A549 (cell line): Measurements from ENCODE around the gene PROX2.

Experiments
- CHD2 ChIP-seq: fragments of 150-350 bp; IDR thresholded peaks from 2 replicates; pipeline ENCODE4 v1.6.1; 2014; ENCODE audit warnings: low read length; ENCODE audit not compliant: partially characterized antibody
- CTCF ChIP-seq: fragments of >200 bp; sonication (Bioruptor Twin); formaldehyde crosslinking; IDR thresholded peaks from 3 replicates; pipeline ENCODE4 v1.5.1; 2016
- POLR2A ChIP-seq: IDR thresholded peaks from 2 replicates; pipeline ENCODE4 v1.6.1; 2012; ENCODE audit warnings: mild to moderate bottlenecking, low read length
- REST ChIP-seq: fragments of 200-600 bp; sonication (generic); IDR thresholded peaks from 2 replicates; pipeline ENCODE4 v1.6.1; 2016; ENCODE audit warnings: antibody characterized with exemption, mild to moderate bottlenecking, moderate library complexity
- RNF2 ChIP-seq: fragments of 200-600 bp; sonication (generic); IDR thresholded peaks from 2 replicates; pipeline ENCODE4 v1.6.1; 2016; ENCODE audit warnings: low read depth, mild to moderate bottlenecking, antibody characterized with exemption, moderate library complexity, borderline replicate concordance
- SREBF2 ChIP-seq: fragments of 450-650 bp; IDR thresholded peaks from 2 replicates; pipeline ENCODE4 v1.6.1; 2014; ENCODE audit warnings: mild to moderate bottlenecking, moderate library complexity

GRCh38 chr14:74868739-74869138 is 7.2 kb downstream of the PROX2 start:
- TF ChIP-seq CTCF (no peak), REST (no peak), SREBF2 (no peak), RNF2 (no peak), CHD2 (no peak), POLR2A (no peak)
